Esophagus mucosa (tissue), 1 donor: ENCODE results near the gene SPTBN5. TPM values are rescaled to one million over a fixed set of nuclear protein-coding genes. Genes with fewer than 3 reads are reported as not detected.

Experiments used
- ATAC-seq: fragments of 200-7000 bp; cut with Tn5 transposase; one replicate; pipeline ENCODE4 v1.9.1; 2020
- total RNA-seq: library from RNA; stranded (reverse); gene quantifications from one replicate; pipeline ENCODE4 v1.2.4, GENCODE V29; 2023
- donor health status: DM: yes; HTN: yes; CAD: no.

Gene SPTBN5
- total RNA-seq, 1 donor from 2014 or later, result 2.1 TPM

GRCh38 chr15:41822957-41823356 lies 70.9 kb downstream of the SPTBN5 start:
- ATAC-seq, result no peak

- no peak for ATAC-seq
Measured at GRCh38 chr15:41822471-41822870, 71.4 kb downstream of the SPTBN5 start.

GRCh38 chr15:41821831-41822230 lies 72.0 kb downstream of the SPTBN5 start:
- no peak for ATAC-seq

GRCh38 chr15:41820791-41821423 lies 72.9 kb downstream of the SPTBN5 start:
- ATAC-seq, result no peak

- peak; percentile 40 for ATAC-seq
Measured at GRCh38 chr15:41819455-41820050, 74.3 kb downstream of the SPTBN5 start.

GRCh38 chr15:41817781-41818180 lies 76.1 kb downstream of the SPTBN5 start:
- no peak for ATAC-seq

- no peak for ATAC-seq
Measured at GRCh38 chr15:41817327-41817726, 76.5 kb downstream of the SPTBN5 start.

GRCh38 chr15:41816788-41817187 lies 77.1 kb downstream of the SPTBN5 start:
- ATAC-seq, result no peak

- no peak for ATAC-seq
Measured at GRCh38 chr15:41814534-41814933, 79.3 kb downstream of the SPTBN5 start.

- ATAC-seq, result no peak
Measured at GRCh38 chr15:41813426-41813825, 80.4 kb downstream of the SPTBN5 start.

GRCh38 chr15:41812820-41813375 lies 81.0 kb downstream of the SPTBN5 start:
- ATAC-seq, result no peak

GRCh38 chr15:41811432-41812195 lies 82.2 kb downstream of the SPTBN5 start:
- ATAC-seq, result peak; percentile 72

GRCh38 chr15:41810651-41811431 lies 83.0 kb downstream of the SPTBN5 start:
- ATAC-seq, result no peak

GRCh38 chr15:41809526-41810220 lies 84.2 kb downstream of the SPTBN5 start:
- no peak for ATAC-seq

- no peak for ATAC-seq
Measured at GRCh38 chr15:41809121-41809520, 84.7 kb downstream of the SPTBN5 start.

GRCh38 chr15:41806291-41807181 lies 87.3 kb downstream of the SPTBN5 start:
- peak; percentile 74 for ATAC-seq

- no peak for ATAC-seq
Measured at GRCh38 chr15:41805711-41806110, 88.1 kb downstream of the SPTBN5 start.

- no peak for ATAC-seq
Measured at GRCh38 chr15:41804916-41805666, 88.8 kb downstream of the SPTBN5 start.

- ATAC-seq, result peak; percentile 87
Measured at GRCh38 chr15:41804361-41804760, 89.5 kb downstream of the SPTBN5 start.

- ATAC-seq, result peak; percentile 78
Measured at GRCh38 chr15:41801850-41802455, 91.9 kb downstream of the SPTBN5 start.
